ENCODE data around the gene TLR9.
"Not testable (repeated sequence)": the region's sequence is repeated elsewhere in the genome, so short reads cannot be mapped to it uniquely, and the experiment has no call there.

DNA sequence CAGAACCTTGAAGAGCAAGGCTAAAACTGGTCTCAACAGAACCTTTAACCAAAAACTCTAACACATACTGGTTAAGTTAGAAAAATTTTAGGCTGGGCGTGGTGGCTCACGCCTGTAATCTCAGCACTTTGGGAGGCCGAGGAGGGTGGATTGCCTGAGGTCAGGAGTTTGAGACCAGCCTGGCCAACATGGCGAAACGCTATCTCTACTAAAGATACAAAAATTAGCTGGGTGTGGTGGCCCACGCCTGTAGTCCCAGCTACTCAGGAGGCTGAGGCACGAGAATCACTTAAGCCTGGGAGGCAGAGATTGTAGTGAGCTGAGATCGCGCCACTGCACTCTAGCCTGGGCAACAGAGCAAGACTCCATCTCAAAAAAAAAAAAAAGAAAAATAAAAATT is 46.7 kb upstream of the TLR9 start:
- not testable (repeated sequence) for TF ChIP-seq YY1 (IDR thresholded peaks at IDR 0.05; ENCODE audit: insufficient read depth, insufficient read length); SUZ12 (IDR thresholded peaks at IDR 0.05; ENCODE audit: extremely low read depth, insufficient read depth, insufficient read length)

Data from NT2/D1 (cell line).